SH-SY5Y (cell line): Measurements from ENCODE around the gene ARHGAP32.

Experiments
- GATA2 ChIP-seq: IDR thresholded peaks from 2 replicates; pipeline ENCODE4 v1.6.1; 2011; ENCODE audit warnings: mild to moderate bottlenecking, low read depth, low read length
- GATA3 ChIP-seq: IDR thresholded peaks from 2 replicates; pipeline ENCODE4 v1.6.1; 2011; ENCODE audit warnings: low read depth, mild to moderate bottlenecking, low read length, moderate library complexity

The ARHGAP32 gene

DNA sequence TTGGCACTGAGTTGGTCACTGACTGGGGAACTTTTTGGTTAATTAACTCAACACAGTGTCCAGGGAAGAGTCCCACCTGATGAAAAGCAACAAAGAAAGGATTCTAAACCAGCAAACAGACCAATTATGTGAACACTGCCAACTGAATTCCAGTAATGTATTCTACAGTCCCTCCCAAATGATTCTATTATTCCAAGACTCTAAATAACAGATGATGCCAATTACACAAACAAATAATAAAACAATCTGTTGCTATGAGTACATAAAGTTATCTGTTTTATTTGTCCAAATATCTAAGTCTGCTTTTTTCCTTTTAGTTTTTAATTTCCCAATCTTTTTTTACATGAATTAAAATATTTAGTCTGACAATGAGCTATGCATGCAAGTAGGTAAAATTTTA lies 151.2 kb downstream of the ARHGAP32 start:
- TF ChIP-seq GATA3 = no peak
- TF ChIP-seq GATA2 = no peak

DNA sequence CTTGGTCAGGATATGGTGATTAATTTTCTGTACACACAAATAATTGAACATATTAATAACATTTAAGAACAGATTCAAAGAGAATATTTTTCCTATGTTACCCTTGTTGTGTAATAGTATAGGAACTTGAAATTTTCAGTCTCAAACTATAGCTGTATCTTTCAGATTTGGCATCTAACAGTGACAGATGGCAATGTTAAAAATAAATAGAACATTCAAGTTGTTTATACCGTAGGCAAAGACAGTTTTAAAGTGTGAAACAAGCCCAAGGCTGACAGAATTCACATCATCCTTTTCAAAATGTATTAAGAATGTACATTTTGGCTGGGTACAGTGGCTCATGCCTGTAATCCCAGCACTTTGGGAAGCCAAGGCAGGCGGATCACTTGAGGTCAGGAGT lies 156.9 kb downstream of the ARHGAP32 start:
- no peak for TF ChIP-seq GATA2
- no peak for TF ChIP-seq GATA3

DNA sequence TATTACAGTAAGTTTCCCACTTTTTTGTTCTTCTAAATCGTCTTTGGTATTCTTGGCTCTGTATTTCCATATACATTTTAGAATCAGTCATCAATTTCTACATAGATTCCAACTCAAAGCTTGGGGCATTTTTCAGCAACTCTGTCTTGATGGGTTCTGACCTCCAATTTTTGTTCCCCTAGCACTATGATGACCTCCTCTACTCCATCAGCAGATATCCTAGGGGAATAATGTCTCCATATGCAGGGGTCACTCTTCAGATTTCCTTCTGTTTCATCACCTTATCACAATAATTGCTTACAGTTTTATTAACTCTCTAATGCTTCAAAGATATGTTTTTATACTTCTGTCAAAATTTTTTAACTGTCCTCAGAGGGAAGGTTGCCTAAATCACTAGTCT lies 158.1 kb downstream of the ARHGAP32 start:
- no peak for TF ChIP-seq GATA2
- no peak for TF ChIP-seq GATA3

DNA sequence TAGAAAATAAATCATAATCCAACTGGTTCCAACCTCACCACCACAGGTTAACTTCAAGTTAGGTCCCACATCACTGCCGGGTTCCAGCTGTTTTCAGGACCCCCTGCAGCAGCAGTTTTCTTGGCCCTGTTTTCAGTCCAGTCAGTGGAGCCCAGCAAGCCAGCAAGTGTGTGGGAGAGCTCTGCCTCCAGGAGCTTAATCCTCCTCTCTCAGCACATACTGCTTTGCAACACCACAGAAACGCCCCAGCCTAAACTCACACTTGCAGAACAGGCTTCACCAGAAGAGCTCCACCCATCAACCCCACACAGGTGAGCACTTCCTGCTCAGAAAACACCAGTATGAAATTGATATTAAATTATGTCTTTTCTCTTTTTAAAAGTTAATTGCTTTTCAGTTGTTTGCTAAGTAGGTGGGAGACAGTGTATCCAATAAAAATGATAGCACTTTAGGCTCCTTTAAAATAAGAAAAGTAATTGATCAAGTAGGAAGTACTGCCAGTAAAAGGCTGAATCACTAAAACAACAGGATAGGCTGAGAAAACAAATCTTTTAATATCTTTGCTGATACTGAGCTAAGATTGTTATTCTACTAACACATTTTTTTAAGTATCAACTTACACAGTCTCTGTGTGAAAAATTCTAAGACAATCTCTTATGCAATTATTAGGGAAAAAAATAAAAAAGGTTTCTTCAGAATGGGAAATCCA lies 168.0 kb downstream of the ARHGAP32 start:
- TF ChIP-seq GATA2 (no peak), GATA3 (no peak)

DNA sequence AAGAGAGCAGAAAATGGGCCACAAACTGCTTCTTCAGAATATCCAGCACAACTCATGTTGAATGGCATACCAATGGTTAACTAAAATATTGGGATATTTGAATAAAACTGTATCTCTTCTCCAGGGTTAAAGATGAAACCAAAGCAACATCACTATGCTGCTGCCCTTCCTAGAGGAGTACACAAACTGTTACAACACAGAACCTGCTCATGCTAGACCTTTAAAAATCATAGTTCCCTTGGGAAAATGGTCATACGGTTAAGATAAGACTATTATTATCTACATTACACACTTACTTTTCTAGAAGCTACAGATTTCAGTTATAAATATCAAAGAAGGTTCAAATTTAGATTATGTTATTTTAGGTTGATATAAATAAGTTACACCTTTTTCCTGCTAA lies 170.8 kb downstream of the ARHGAP32 start:
- TF ChIP-seq GATA2 = no peak
- no peak for TF ChIP-seq GATA3

DNA sequence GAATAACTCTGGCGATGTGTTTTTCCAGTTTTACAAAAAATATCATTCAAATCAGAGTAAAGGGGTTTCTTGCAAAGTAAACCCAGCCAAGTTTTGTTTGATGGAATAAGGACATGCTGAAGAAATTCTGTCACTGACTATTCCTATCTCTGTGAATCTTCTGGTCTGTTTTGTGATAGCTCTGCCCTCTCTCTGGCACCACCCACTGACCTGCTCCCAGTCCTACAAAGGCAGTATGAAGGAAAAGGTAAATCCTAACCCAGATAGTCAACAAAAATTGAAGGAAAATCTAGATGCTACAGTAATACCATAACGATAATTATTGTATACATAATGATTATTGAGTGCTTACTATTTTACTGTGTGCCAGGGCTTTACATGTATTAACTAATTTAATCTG lies 173.1 kb downstream of the ARHGAP32 start:
- no peak for TF ChIP-seq GATA2
- TF ChIP-seq GATA3 = no peak

DNA sequence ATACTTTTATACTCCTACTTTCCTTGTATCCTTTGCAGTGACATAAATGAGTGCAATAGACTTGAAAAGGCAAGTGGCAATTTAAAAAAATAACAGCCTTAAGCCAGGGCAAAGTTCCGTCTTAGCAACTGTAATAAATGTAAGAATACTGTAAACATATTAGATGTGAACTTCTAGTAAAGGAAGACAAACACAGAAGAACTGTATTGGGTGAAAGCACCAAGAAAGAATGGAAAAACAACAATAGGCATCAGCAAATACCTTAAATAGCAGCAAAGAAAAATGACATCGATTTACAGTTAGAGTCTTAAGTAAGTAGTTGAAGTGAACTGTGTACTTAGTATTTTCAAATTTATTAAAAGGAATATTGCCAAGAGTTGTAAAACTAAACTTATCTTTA lies 174.0 kb downstream of the ARHGAP32 start:
- TF ChIP-seq GATA2 (no peak), GATA3 (no peak)

DNA sequence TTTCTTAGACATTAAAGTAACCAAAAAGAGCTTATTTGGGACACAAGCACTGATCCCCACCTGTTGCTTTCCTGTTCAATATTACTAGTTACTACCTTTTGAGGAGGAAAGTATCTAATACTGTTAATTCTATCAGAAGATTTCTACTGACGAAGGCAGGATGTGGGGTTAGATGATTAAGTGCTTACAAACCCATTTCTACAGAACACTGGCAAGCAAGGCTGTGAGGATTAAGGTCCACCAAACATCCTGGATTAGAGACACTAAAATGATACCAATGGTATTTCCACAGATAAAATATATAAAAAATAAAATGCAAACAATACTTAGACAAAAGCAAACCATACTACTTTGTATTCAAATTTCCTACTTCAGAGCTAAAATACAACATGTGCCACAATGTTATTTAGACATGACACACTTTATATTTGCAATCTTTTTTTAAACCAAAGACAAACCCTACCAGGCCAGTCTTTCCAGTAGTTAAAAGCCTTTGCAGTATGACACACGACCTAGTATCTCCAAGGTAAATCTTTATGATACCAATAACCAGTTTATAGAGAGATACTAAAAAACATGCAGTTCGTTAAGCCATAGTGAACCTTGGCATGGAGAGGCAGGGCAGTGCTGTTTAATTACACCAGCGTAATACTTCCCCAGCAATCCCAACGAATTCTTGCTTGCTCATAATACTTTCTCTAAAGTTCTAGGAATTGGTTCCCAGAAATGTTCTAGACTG lies 178.2 kb downstream of the ARHGAP32 start:
- TF ChIP-seq GATA2 (no peak), GATA3 (no peak)

DNA sequence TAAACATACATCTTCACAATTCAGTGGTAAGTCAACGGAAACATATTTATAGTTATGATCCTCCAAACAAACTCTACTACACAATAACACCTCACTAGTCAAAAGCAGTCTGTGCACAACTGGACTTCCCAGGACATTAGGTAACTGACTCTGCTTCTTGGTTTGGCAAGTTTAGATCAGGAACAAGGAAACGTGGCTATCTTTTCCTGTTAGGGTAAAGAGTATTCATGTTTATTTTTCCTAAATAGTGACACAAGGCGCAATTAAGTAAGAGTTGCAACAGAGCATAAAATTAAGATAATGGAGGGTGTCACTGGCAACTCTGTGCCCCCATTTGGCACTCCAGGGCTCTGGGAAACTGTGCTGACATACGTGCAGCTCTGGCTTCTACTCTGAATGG lies 179.2 kb downstream of the ARHGAP32 start:
- no peak for TF ChIP-seq GATA3
- TF ChIP-seq GATA2 = no peak

DNA sequence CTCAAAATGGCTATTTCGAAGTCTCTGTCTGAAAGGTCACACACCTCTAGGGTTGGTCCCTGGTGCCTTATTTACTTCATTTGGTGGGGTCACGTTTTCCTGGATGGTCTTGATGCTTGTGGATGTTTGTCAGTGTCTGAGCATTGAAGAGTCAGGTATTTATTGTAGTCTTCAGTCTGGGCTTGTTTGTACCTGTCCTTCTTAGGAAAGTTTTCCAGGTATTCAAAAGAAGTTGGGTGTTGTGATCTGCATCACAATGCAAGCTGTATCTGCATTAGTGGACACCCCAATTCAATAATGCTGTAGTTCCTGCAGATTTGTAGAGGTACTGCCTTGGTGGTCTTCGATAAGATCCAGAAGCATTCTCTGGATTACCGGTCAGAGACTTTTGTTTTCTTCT lies 186.0 kb downstream of the ARHGAP32 start:
- no peak for TF ChIP-seq GATA3
- TF ChIP-seq GATA2 = no peak

DNA sequence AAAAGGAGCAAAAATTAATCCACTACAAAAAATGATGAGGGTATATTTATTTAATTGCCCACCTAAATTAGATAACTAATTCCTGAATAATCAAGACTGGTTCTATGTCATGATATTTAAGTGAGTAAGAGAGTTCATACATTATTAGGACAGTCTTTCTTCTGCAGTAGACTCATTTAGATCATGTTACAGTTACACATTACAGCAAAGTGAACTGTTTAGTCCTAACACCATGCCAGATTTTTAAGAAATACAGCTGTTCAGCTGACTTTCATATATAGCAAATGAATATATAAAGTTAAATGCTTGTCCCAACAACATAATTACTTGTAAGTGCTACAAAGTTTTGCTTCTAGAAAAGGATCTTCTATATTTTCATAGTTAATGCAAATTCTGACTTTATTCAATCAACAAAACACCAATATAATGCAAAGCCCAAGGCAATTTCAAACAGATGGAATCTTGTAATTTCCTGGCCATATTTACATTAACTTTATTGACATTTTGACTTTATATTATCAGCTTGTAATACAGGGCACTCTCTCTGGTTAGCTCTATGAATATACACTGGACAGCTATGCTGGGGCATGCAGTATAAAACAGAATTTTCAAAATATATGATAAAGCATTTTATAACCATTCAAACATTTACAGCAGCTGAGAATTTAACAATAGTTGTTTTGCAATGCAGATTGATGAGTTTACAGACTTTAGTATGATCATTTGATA lies 203.7 kb downstream of the ARHGAP32 start:
- TF ChIP-seq GATA3 (no peak), GATA2 (no peak)

DNA sequence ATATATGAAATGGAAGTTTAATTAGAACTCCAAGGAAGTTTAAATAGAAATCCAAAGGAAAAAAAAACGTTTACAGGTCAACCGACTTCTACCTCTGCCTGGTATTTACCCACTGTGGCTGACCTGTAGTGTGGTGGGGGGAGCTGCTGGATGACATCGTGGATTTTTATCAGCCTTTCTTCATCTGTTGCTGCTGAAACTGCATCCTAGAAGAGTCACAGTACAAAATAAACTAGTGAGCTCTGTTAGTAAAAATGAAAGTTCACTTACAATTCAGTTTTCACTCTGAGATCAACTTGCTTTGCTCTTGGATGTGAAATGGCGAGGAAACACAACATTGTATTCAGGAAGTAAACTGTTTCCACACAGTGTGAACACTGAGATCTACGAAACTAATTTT lies 206.2 kb downstream of the ARHGAP32 start:
- TF ChIP-seq GATA2 = no peak
- TF ChIP-seq GATA3 = no peak

DNA sequence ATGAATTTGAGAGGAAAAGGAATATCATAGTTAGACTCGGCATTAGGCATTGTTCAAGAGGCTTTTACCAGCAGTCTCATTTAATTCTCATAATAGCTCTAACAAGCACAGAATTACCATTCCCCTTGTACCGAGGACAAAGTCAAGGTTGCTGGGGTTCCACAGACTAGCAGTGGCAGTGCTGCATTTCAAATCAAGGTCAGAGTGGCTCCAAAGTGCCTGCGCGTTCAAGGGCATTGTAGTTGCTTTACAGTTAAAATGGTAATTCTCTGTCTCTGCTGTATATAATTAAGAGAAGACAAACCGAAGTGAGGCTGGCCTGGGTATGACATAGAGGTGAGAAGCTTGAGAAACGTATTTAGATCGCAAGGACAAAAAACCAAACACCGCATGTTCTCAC lies 209.1 kb downstream of the ARHGAP32 start:
- TF ChIP-seq GATA2 (no peak), GATA3 (no peak)

DNA sequence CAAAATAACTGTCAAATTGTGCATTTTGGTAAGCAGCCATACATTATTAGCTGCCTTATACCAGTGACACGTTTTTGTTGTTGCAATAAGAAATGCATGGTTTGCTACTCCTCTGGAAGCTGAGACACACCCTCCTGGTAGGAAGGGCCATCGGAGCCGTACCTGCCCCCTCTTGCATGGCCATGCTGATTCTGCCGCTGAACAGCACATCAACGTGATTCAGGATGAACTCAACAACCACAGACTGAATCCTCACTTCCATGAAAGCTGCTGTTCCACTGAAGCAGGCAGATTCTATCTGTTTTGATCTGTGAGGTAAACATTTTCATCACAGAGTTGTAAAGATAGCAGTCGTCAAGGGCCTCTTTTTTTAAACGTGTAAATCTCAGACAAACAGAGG lies 210.9 kb downstream of the ARHGAP32 start:
- no peak for TF ChIP-seq GATA3
- TF ChIP-seq GATA2 = no peak

DNA sequence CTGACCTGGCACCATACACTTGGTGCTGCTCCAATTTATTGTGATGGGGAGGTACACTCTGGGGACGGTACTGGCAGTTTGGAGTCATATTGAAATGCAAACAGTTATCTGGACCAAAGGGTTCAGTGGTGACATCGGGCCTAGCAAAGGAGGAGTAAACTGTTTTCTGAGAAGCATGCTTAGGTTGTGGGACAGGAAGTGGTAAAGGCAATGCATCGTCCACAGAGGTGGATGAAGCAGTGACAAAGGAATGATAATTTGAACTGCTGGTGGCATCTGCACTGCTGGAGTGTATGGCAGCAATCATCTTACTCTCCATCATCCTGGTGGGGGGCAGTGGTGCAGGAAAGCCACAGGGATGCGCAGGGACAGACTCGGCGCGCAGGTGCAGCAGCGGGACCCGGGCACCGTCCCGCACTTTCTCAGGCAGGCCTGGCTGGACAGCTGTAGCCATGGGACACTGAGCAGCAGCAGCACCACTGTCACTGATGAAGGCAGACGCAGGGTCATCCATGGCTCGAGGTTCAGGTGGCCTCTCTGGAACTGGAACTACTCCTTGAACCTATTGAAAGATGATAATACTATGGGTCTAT lies 221.4 kb downstream of the ARHGAP32 start:
- TF ChIP-seq GATA3 = no peak
- TF ChIP-seq GATA2 = no peak
